WTC11 (cell line): Measurements from ENCODE around the gene WNT5A. TPM values are rescaled to one million over a fixed set of nuclear protein-coding genes. Genes with fewer than 3 reads are reported as not detected.

Source experiments
- ATAC-seq: fragments of 200-7000 bp; cut with Tn5 transposase; 2 replicates; pipeline ENCODE4 v1.10.0; 2021; ENCODE audit warnings: mild to moderate bottlenecking, moderate library complexity
- CTCF ChIA-PET: fragments of 300-600 bp; sonication (Branson Sonifier 250); formaldehyde crosslinking; loops from one replicate; lab custom pipeline; 2021; ENCODE audit warnings: antibody characterized with exemption; lab: Charles Lee
- POLR2A ChIA-PET: fragments of 350-600 bp; sonication (Branson Sonifier 250); formaldehyde crosslinking; loops from one replicate; lab custom pipeline; 2021; ENCODE audit warnings: antibody characterized with exemption; lab: Charles Lee
- DNase-seq: peaks from one replicate; pipeline ENCODE4 v3.0.0; 2021; ENCODE audit warnings: low spot score
- H3K27ac Mint-ChIP-seq: 2 replicates; pipeline ENCODE4 v1.8.0; 2021; ENCODE audit warnings: mixed read lengths
- H3K27me3 Mint-ChIP-seq: 2 replicates; pipeline ENCODE4 v1.8.0; 2021; ENCODE audit warnings: low read depth, mild to moderate bottlenecking, moderate library complexity, mixed read lengths
- H3K36me3 Mint-ChIP-seq: 2 replicates; pipeline ENCODE4 v1.8.0; 2021; ENCODE audit warnings: mixed read lengths
- H3K4me1 Mint-ChIP-seq: 2 replicates; pipeline ENCODE4 v1.8.0; 2022; ENCODE audit warnings: mixed read lengths
- H3K4me3 Mint-ChIP-seq: 2 replicates; pipeline ENCODE4 v1.8.0; 2021; ENCODE audit warnings: mild to moderate bottlenecking, moderate library complexity, mixed read lengths
- H3K9me3 Mint-ChIP-seq: 2 replicates; pipeline ENCODE4 v1.8.0; 2021; ENCODE audit warnings: mixed read lengths
- AFF4 ChIP-seq: sonication (generic); formaldehyde crosslinking; IDR thresholded peaks from 2 replicates; pipeline ENCODE4 v1.8.1; 2023; ENCODE audit warnings: mild to moderate bottlenecking, missing genetic modification reagents, borderline replicate concordance
- ARID4B ChIP-seq: sonication (generic); formaldehyde crosslinking; IDR thresholded peaks from 2 replicates; pipeline ENCODE4 v1.8.0; 2023; ENCODE audit warnings: missing genetic modification reagents, mild to moderate bottlenecking, borderline replicate concordance
- CTCF ChIP-seq: fragments of 200-600 bp; IDR thresholded peaks from 2 replicates; pipeline ENCODE4 v1.8.0; 2022; ENCODE audit warnings: antibody characterized with exemption
- E2F4 ChIP-seq: sonication (generic); formaldehyde crosslinking; IDR thresholded peaks from 2 replicates; pipeline ENCODE4 v1.8.1; 2022; ENCODE audit warnings: low read depth, mild to moderate bottlenecking, moderate library complexity, missing genetic modification reagents, borderline replicate concordance
- ERG ChIP-seq: fragments of 250-450 bp; sonication (Bioruptor Pico); IDR thresholded peaks from 2 replicates; pipeline ENCODE4 v1.8.0; 2021; ENCODE audit warnings: mild to moderate bottlenecking
- ESRRA ChIP-seq: sonication (generic); formaldehyde crosslinking; IDR thresholded peaks from 2 replicates; pipeline ENCODE4 v1.8.1; 2022; ENCODE audit warnings: mild to moderate bottlenecking, missing genetic modification reagents, borderline replicate concordance
- ETV6 ChIP-seq: sonication (generic); formaldehyde crosslinking; IDR thresholded peaks from 2 replicates; pipeline ENCODE4 v1.8.1; 2022; ENCODE audit warnings: mild to moderate bottlenecking, missing genetic modification reagents
- GRHL2 ChIP-seq: fragments of 250-450 bp; sonication (Bioruptor Pico); IDR thresholded peaks from 2 replicates; pipeline ENCODE4 v1.8.0; 2022; ENCODE audit warnings: mild to moderate bottlenecking, moderate library complexity; ENCODE audit not compliant: insufficient replicate concordance, severe bottlenecking
- HMGA2 ChIP-seq: fragments of 250-450 bp; sonication (Bioruptor Pico); IDR thresholded peaks from 2 replicates; pipeline ENCODE4 v1.4.0; 2021; ENCODE audit warnings: mild to moderate bottlenecking, moderate library complexity
- IRF1 ChIP-seq: sonication (generic); formaldehyde crosslinking; IDR thresholded peaks from 2 replicates; pipeline ENCODE4 v1.8.0; 2023; ENCODE audit warnings: missing genetic modification reagents
- OVOL2 ChIP-seq: fragments of 250-450 bp; sonication (Bioruptor Pico); IDR thresholded peaks from 2 replicates; pipeline ENCODE4 v1.9.0; 2021; ENCODE audit warnings: mild to moderate bottlenecking, borderline replicate concordance
- RORB ChIP-seq: fragments of 250-450 bp; sonication (Bioruptor Pico); IDR thresholded peaks from 2 replicates; pipeline ENCODE4 v1.9.0; 2021; ENCODE audit warnings: mild to moderate bottlenecking
- SP1 ChIP-seq: sonication (generic); formaldehyde crosslinking; conservative IDR thresholded peaks from 2 replicates; pipeline ENCODE4 v1.8.1; 2022; ENCODE audit warnings: missing genetic modification reagents
- TP53 ChIP-seq: sonication (generic); formaldehyde crosslinking; IDR thresholded peaks from 2 replicates; pipeline ENCODE4 v1.8.1; 2023; ENCODE audit warnings: mild to moderate bottlenecking, missing genetic modification reagents
- USF2 ChIP-seq: sonication (generic); formaldehyde crosslinking; IDR thresholded peaks from 2 replicates; pipeline ENCODE4 v1.8.1; 2023; ENCODE audit warnings: mild to moderate bottlenecking, missing genetic modification reagents, moderate library complexity
- ZNF232 ChIP-seq: sonication (generic); formaldehyde crosslinking; IDR thresholded peaks from 2 replicates; pipeline ENCODE4 v1.8.0; 2022; ENCODE audit warnings: mild to moderate bottlenecking, missing genetic modification reagents
- ZNF263 ChIP-seq: sonication (generic); formaldehyde crosslinking; IDR thresholded peaks from 2 replicates; pipeline ENCODE4 v1.8.1; 2022; ENCODE audit warnings: low read depth, mild to moderate bottlenecking, moderate library complexity, missing genetic modification reagents
- ZNF423 ChIP-seq: fragments of 250-450 bp; sonication (Bioruptor Pico); IDR thresholded peaks from 2 replicates; pipeline ENCODE4 v2.1.2; 2022; ENCODE audit warnings: mild to moderate bottlenecking, moderate library complexity
- ZNF532 ChIP-seq: fragments of 250-450 bp; sonication (Bioruptor Pico); IDR thresholded peaks from 2 replicates; pipeline ENCODE4 v1.9.0; 2021; ENCODE audit warnings: mild to moderate bottlenecking, borderline replicate concordance
- total RNA-seq: library from RNA; stranded (reverse); gene quantifications from 3 replicates; pipeline ENCODE4 v1.2.3, GENCODE V29; 2021

The WNT5A gene
- total RNA-seq, 1 experiment from 2014 or later, result 10.6 TPM

GRCh38 chr3:55523471-55523870 lies 36.4 kb upstream of the WNT5A start:
- DNase-seq (no peak), ATAC-seq (no peak)
- Mint-ChIP-seq H3K27me3 (no peaks in the 10 kb centered on the region; the same call in 1 of the 2 replicates), H3K36me3 (no peaks in the 10 kb centered on the region), H3K4me3 (no peak overlapping the region), H3K27ac (no peak overlapping the region), H3K9me3 (no peaks in the 10 kb centered on the region), H3K4me1 (peaks cover 28% of the 10 kb centered on the region)
- ChIA-PET POLR2A (no interaction called here), CTCF (interaction anchor here (1.7 kb wide), 1 partner anchor 11 kb away, joined by 3 read pairs; no protein-coding TSS in a partner anchor)
- TF ChIP-seq HMGA2, result no peak
- no peak for TF ChIP-seq IRF1 (CRISPR knock-in tag)
- no peak for TF ChIP-seq ZNF423 (CRISPR knock-in tag)
- TF ChIP-seq ZNF532 (CRISPR knock-in tag), result no peak
- no peak for TF ChIP-seq OVOL2 (CRISPR knock-in tag)
- TF ChIP-seq AFF4 (CRISPR knock-in tag), result no peak
- TF ChIP-seq ZNF263, result no peak
- TF ChIP-seq ERG, result no peak
- no peak for TF ChIP-seq TP53
- no peak for TF ChIP-seq USF2 (CRISPR knock-in tag)
- no peak for TF ChIP-seq RORB (CRISPR knock-in tag)
- no peak for TF ChIP-seq ARID4B
- TF ChIP-seq ESRRA, result no peak
- no peak for TF ChIP-seq CTCF
- no peak for TF ChIP-seq ETV6 (CRISPR knock-in tag)
- no peak for TF ChIP-seq SP1 (CRISPR knock-in tag)
- no peak for TF ChIP-seq ZNF232 (CRISPR knock-in tag)
- no peak for TF ChIP-seq E2F4
- no peak for TF ChIP-seq GRHL2 (CRISPR knock-in tag)
